Measurements from ENCODE around the gene AHI1. TPM values are rescaled to one million over a fixed set of nuclear protein-coding genes. Genes with fewer than 3 reads are reported as not detected.

AHI1 gene
- total RNA-seq, 1 donor from 2014 or later = 21.0 TPM

- DNase-seq = no peak
- Mint-ChIP-seq H3K36me3 (ENCODE audit: low read depth) (peaks cover 14% of the 10 kb centered on the region), H3K4me1 (peaks cover 13% of the 10 kb centered on the region), H3K9me3 (no peaks in the 10 kb centered on the region), H3K27me3 (no peaks in the 10 kb centered on the region), H3K27ac (no peak overlapping the region), H3K4me3 (no peak overlapping the region)
- ATAC-seq (ENCODE audit: low read depth) = peak; percentile 66
- POLR2A ChIA-PET = no interaction called here
- TF ChIP-seq CTCF (IDR thresholded peaks at IDR 0.05) = no peak
- CTCF ChIA-PET = no interaction called here
- intact Hi-C loops (cut with micrococcal nuclease) = loop anchor here (2.0 kb wide), 1 partner anchor 31 kb away; the partner anchor contains the start of gene AHI1
These were observed 32.2 kb downstream of the AHI1 start for GRCh38 chr6:135465307-135465706.

- ATAC-seq (ENCODE audit: low read depth) = no peak
- no peak for TF ChIP-seq CTCF (IDR thresholded peaks at IDR 0.05)
- Mint-ChIP-seq H3K4me3 (no peak overlapping the region), H3K9me3 (no peaks in the 10 kb centered on the region), H3K4me1 (peaks cover 13% of the 10 kb centered on the region), H3K27ac (no peak overlapping the region), H3K36me3 (ENCODE audit: low read depth) (peaks cover 12% of the 10 kb centered on the region), H3K27me3 (no peaks in the 10 kb centered on the region)
- intact Hi-C loops (cut with micrococcal nuclease) = loop anchor here (2.0 kb wide), 1 partner anchor 32 kb away; the partner anchor contains the start of gene AHI1
- DNase-seq = no peak
- ChIA-PET POLR2A (no interaction called here), CTCF (interaction anchor here (1.0 kb wide), 1 partner anchor 14 kb away, joined by 3 read pairs; no protein-coding TSS in a partner anchor)
These were observed 32.9 kb downstream of the AHI1 start for GRCh38 chr6:135464634-135465033.

- no peak for TF ChIP-seq CTCF (IDR thresholded peaks at IDR 0.05)
- no peak overlapping the region for H3K4me3 Mint-ChIP-seq
- peaks cover 13% of the 10 kb centered on the region for H3K4me1 Mint-ChIP-seq
- H3K36me3 Mint-ChIP-seq (ENCODE audit: low read depth) = peaks cover 12% of the 10 kb centered on the region
- no peaks in the 10 kb centered on the region for H3K27me3 Mint-ChIP-seq
- ATAC-seq (ENCODE audit: low read depth) (no peak), DNase-seq (no peak)
- intact Hi-C loops (cut with micrococcal nuclease) = no loop called here
- H3K9me3 Mint-ChIP-seq = no peaks in the 10 kb centered on the region
- POLR2A ChIA-PET = no interaction called here
- CTCF ChIA-PET = no interaction called here
- H3K27ac Mint-ChIP-seq = no peak overlapping the region
These were observed 36.3 kb downstream of the AHI1 start for GRCh38 chr6:135461208-135461607.

GRCh38 chr6:135458051-135458450 is 39.5 kb downstream of the AHI1 start:
- POLR2A ChIA-PET = no interaction called here
- Mint-ChIP-seq H3K27ac (no peak overlapping the region), H3K4me3 (no peak overlapping the region), H3K4me1 (no peaks in the 10 kb centered on the region), H3K36me3 (ENCODE audit: low read depth) (peaks cover 11% of the 10 kb centered on the region), H3K9me3 (no peaks in the 10 kb centered on the region), H3K27me3 (no peaks in the 10 kb centered on the region)
- intact Hi-C loops (cut with micrococcal nuclease) = loop anchor here (10.0 kb wide), 1 partner anchor 1097 kb away; the partner anchor contains the start of gene MAP7
- DNase-seq = no peak
- no peak for TF ChIP-seq CTCF (IDR thresholded peaks at IDR 0.05)
- CTCF ChIA-PET = no interaction called here
- ATAC-seq (ENCODE audit: low read depth) = no peak

- Mint-ChIP-seq H3K36me3 (ENCODE audit: low read depth) (peaks cover 2% of the 10 kb centered on the region), H3K4me3 (no peak overlapping the region), H3K27ac (no peak overlapping the region), H3K9me3 (no peaks in the 10 kb centered on the region), H3K27me3 (no peaks in the 10 kb centered on the region), H3K4me1 (peaks cover 8% of the 10 kb centered on the region)
- ChIA-PET POLR2A (no interaction called here), CTCF (interaction anchor here (0.6 to 2.9 kb wide), 7 partner anchors 12 to 866 kb away, joined by 3 to 24 read pairs (median 6); no protein-coding TSS in a partner anchor)
- DNase-seq (no peak), ATAC-seq (ENCODE audit: low read depth) (peak; percentile 45)
- TF ChIP-seq CTCF (IDR thresholded peaks at IDR 0.05) = peak; percentile 54
- intact Hi-C loops (cut with micrococcal nuclease) = loop anchor here (1.0 to 10.0 kb wide), 7 partner anchors 47 to 1103 kb away; partner anchors contain the start of gene MAP7
These were observed 45.8 kb downstream of the AHI1 start for GRCh38 chr6:135451617-135452190.
